Neural cell (in vitro differentiated cells): ENCODE results near the gene FOLR3. TPM values are rescaled to one million over a fixed set of nuclear protein-coding genes. Genes with fewer than 3 reads are reported as not detected.

Experiments used
- H2AFZ ChIP-seq: fragments of 200-600, 300-800 bp; sonication (generic), shearing (Covaris generic); 2 replicates; pipeline ENCODE4 v1.6.0; 2014; ENCODE audit warnings: low read depth, mild to moderate bottlenecking, antibody characterized with exemption, low read length, moderate library complexity
- H3F3A ChIP-seq: fragments of 200-600 bp; shearing (Covaris generic); 2 replicates; pipeline ENCODE4 v1.6.1; 2016; ENCODE audit warnings: mild to moderate bottlenecking, moderate library complexity, mixed read lengths, antibody characterized with exemption, low read length; ENCODE audit not compliant: insufficient read depth, poor library complexity, severe bottlenecking
- H3K27ac ChIP-seq: fragments of 200-600, 300-800 bp; sonication (generic), shearing (Covaris generic); 2 replicates; pipeline ENCODE4 v1.5.1; 2014; ENCODE audit warnings: mild to moderate bottlenecking, low read length, moderate library complexity
- H3K27me3 ChIP-seq: fragments of 300-800, 200-600 bp; sonication (generic), shearing (Covaris generic); 2 replicates; pipeline ENCODE4 v1.6.0; 2014; ENCODE audit warnings: mild to moderate bottlenecking, low read depth, low read length, moderate library complexity; ENCODE audit not compliant: insufficient read depth
- H3K36me3 ChIP-seq: fragments of 300-800, 200-600 bp; sonication (generic), shearing (Covaris generic); 2 replicates; pipeline ENCODE4 v1.5.1; 2014; ENCODE audit warnings: mild to moderate bottlenecking, antibody characterized with exemption, low read length, moderate library complexity; ENCODE audit not compliant: insufficient read depth
- H3K4me2 ChIP-seq: fragments of 300-800, 200-600 bp; sonication (generic), shearing (Covaris generic); 2 replicates; pipeline ENCODE4 v1.6.0; 2014; ENCODE audit warnings: mild to moderate bottlenecking, low read length
- H3K4me3 ChIP-seq: fragments of 300-800, 200-600 bp; sonication (generic), shearing (Covaris generic); 2 replicates; pipeline ENCODE4 v1.5.1; 2014; ENCODE audit warnings: mild to moderate bottlenecking, low read length, moderate library complexity
- H3K79me2 ChIP-seq: fragments of 200-600 bp; shearing (Covaris generic); replicated peaks from 2 replicates; pipeline ENCODE4 v1.6.0; 2014; ENCODE audit warnings: mild to moderate bottlenecking, low read length, moderate library complexity; ENCODE audit not compliant: insufficient read depth
- H3K9ac ChIP-seq: fragments of 300-800, 200-600 bp; sonication (generic), shearing (Covaris generic); 2 replicates; pipeline ENCODE4 v1.6.1; 2016; ENCODE audit warnings: mild to moderate bottlenecking, low read length, mixed read lengths
- H3K9me2 ChIP-seq: fragments of 200-600 bp; shearing (Covaris generic); 2 replicates; pipeline ENCODE4 v1.6.1; 2016; ENCODE audit warnings: mild to moderate bottlenecking, low read length, mixed read lengths; ENCODE audit not compliant: insufficient read depth
- H3K9me3 ChIP-seq: fragments of 200-600, 300-800 bp; sonication (generic), shearing (Covaris generic); 2 replicates; pipeline ENCODE4 v1.6.1; 2016; ENCODE audit warnings: mild to moderate bottlenecking, mixed run types, low read length, moderate library complexity, mixed read lengths
- H4K20me1 ChIP-seq: fragments of 200-600 bp; shearing (Covaris generic); 2 replicates; pipeline ENCODE4 v1.6.1; 2016; ENCODE audit warnings: mild to moderate bottlenecking, mixed run types; ENCODE audit not compliant: insufficient read depth
- EP300 ChIP-seq: fragments of 450-650 bp; conservative IDR thresholded peaks from 2 replicates; pipeline ENCODE4 v1.6.1; 2014; ENCODE audit warnings: antibody characterized with exemption, mild to moderate bottlenecking, moderate library complexity; ENCODE audit not compliant: poor library complexity, severe bottlenecking
- EZH2 ChIP-seq: fragments of 200-600, 300-800 bp; shearing (Covaris generic), sonication (generic); IDR thresholded peaks from 2 replicates; pipeline ENCODE4 v1.6.1; 2014; ENCODE audit warnings: antibody characterized with exemption, low read length, borderline replicate concordance, mild to moderate bottlenecking; ENCODE audit not compliant: insufficient read depth, poor library complexity, severe bottlenecking
- MXI1 ChIP-seq: fragments of 450-650 bp; conservative IDR thresholded peaks from 2 replicates; pipeline ENCODE4 v1.6.1; 2014; ENCODE audit warnings: antibody characterized with exemption, mild to moderate bottlenecking; ENCODE audit not compliant: poor library complexity, severe bottlenecking
- POLR2AphosphoS5 ChIP-seq: IDR thresholded peaks from 2 replicates; pipeline ENCODE4 v1.6.1; 2012
- RAD21 ChIP-seq: fragments of 450-650 bp; conservative IDR thresholded peaks from 2 replicates; pipeline ENCODE4 v1.6.1; 2014; ENCODE audit warnings: antibody characterized with exemption, mild to moderate bottlenecking, moderate library complexity
- SMC3 ChIP-seq: fragments of 450-650 bp; conservative IDR thresholded peaks from 2 replicates; pipeline ENCODE4 v1.6.1; 2014; ENCODE audit warnings: antibody characterized with exemption, mild to moderate bottlenecking, moderate library complexity; ENCODE audit not compliant: poor library complexity
- TAF1 ChIP-seq: IDR thresholded peaks from 2 replicates; pipeline ENCODE4 v1.6.1; 2012; ENCODE audit warnings: low read depth
- polyA plus RNA-seq: library from polyadenylated mRNA; depleted of rRNA; stranded (reverse); fragments of >200 nt; gene quantifications from 2 replicates; pipeline ENCODE4 v1.2.3, GENCODE V29; 2014
- TF ChIP-seq, protein P1 (sequence below): fragments of 450-650 bp; IDR thresholded peaks from 2 replicates; pipeline ENCODE4 v1.5.1; 2014; ENCODE audit warnings: antibody characterized with exemption, mild to moderate bottlenecking, moderate library complexity; ENCODE audit not compliant: poor library complexity, severe bottlenecking
- TF ChIP-seq, protein P2 (sequence below): IDR thresholded peaks from 2 replicates; pipeline ENCODE4 v1.6.1; 2012; ENCODE audit warnings: borderline replicate concordance

FOLR3 gene
- polyA plus RNA-seq, 1 donor from 2014 or later = not detected

GRCh38 chr11:72102946-72103753, 32.4 kb upstream of the FOLR3 start, which contains the start of gene LAMTOR1:
TSS of gene LAMTOR1 (minus strand) at chr11:72103297. CDS start at chr11:72103224, 73 bp downstream.
- peak within 1 kb of the TSS; percentile 90 for H3K27ac ChIP-seq
- peak within 1 kb of the TSS; percentile 73 for H3K4me3 ChIP-seq
- no peaks in the 10 kb centered on the region for H3K36me3 ChIP-seq
- H3K4me2 ChIP-seq = peak within 1 kb of the TSS; percentile 71
- no peaks in the 10 kb centered on the region for H3F3A ChIP-seq
- H4K20me1 ChIP-seq = no peaks in the 10 kb centered on the region
- no peaks in the 10 kb centered on the region for H3K27me3 ChIP-seq
- H3K9me2 ChIP-seq = no peaks in the 10 kb centered on the region
- H2AFZ ChIP-seq = peak within 1 kb of the TSS; percentile 95
- no peaks in the 10 kb centered on the region for H3K9me3 ChIP-seq
- TF ChIP-seq MXI1 (peak; percentile 69), POLR2AphosphoS5 (peak; percentile 85), TAF1 (no peak), RAD21 (no peak), SMC3 (no peak), EP300 (no peak), EZH2 (no peak)
- TF ChIP-seq, protein P1, sequence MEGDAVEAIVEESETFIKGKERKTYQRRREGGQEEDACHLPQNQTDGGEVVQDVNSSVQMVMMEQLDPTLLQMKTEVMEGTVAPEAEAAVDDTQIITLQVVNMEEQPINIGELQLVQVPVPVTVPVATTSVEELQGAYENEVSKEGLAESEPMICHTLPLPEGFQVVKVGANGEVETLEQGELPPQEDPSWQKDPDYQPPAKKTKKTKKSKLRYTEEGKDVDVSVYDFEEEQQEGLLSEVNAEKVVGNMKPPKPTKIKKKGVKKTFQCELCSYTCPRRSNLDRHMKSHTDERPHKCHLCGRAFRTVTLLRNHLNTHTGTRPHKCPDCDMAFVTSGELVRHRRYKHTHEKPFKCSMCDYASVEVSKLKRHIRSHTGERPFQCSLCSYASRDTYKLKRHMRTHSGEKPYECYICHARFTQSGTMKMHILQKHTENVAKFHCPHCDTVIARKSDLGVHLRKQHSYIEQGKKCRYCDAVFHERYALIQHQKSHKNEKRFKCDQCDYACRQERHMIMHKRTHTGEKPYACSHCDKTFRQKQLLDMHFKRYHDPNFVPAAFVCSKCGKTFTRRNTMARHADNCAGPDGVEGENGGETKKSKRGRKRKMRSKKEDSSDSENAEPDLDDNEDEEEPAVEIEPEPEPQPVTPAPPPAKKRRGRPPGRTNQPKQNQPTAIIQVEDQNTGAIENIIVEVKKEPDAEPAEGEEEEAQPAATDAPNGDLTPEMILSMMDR = peak; percentile 66
- TF ChIP-seq, protein P2, sequence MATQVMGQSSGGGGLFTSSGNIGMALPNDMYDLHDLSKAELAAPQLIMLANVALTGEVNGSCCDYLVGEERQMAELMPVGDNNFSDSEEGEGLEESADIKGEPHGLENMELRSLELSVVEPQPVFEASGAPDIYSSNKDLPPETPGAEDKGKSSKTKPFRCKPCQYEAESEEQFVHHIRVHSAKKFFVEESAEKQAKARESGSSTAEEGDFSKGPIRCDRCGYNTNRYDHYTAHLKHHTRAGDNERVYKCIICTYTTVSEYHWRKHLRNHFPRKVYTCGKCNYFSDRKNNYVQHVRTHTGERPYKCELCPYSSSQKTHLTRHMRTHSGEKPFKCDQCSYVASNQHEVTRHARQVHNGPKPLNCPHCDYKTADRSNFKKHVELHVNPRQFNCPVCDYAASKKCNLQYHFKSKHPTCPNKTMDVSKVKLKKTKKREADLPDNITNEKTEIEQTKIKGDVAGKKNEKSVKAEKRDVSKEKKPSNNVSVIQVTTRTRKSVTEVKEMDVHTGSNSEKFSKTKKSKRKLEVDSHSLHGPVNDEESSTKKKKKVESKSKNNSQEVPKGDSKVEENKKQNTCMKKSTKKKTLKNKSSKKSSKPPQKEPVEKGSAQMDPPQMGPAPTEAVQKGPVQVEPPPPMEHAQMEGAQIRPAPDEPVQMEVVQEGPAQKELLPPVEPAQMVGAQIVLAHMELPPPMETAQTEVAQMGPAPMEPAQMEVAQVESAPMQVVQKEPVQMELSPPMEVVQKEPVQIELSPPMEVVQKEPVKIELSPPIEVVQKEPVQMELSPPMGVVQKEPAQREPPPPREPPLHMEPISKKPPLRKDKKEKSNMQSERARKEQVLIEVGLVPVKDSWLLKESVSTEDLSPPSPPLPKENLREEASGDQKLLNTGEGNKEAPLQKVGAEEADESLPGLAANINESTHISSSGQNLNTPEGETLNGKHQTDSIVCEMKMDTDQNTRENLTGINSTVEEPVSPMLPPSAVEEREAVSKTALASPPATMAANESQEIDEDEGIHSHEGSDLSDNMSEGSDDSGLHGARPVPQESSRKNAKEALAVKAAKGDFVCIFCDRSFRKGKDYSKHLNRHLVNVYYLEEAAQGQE = peak; percentile 49
- H3K79me2 ChIP-seq = peaks cover 20% of the 10 kb centered on the region
- peak within 1 kb of the TSS; percentile 90 for H3K9ac ChIP-seq

- H3K27me3 ChIP-seq = no peaks in the 10 kb centered on the region
- no peaks in the 10 kb centered on the region for H3F3A ChIP-seq
- peak overlapping the region; percentile 69 for H3K9ac ChIP-seq
- TF ChIP-seq EZH2 = no peak
- TF ChIP-seq, protein P2 = no peak
- TF ChIP-seq, protein P1 = peak; percentile 39
- peaks cover 20% of the 10 kb centered on the region for H3K79me2 ChIP-seq
- peak overlapping the region; percentile 90 for H3K27ac ChIP-seq
- H3K36me3 ChIP-seq = no peaks in the 10 kb centered on the region
- no peaks in the 10 kb centered on the region for H3K9me3 ChIP-seq
- no peaks in the 10 kb centered on the region for H4K20me1 ChIP-seq
- H2AFZ ChIP-seq = peak overlapping the region; percentile 95
- H3K4me2 ChIP-seq = peak overlapping the region; percentile 42
- no peaks in the 10 kb centered on the region for H3K9me2 ChIP-seq
- peak overlapping the region; percentile 73 for H3K4me3 ChIP-seq
These were observed 31.8 kb upstream of the FOLR3 start for GRCh38 chr11:72103754-72104167.
